Measurements from ENCODE around the gene INPP5K.

GRCh38 chr17:1471911-1472821, 44.2 kb downstream of the INPP5K start:
- TF ChIP-seq POLR2AphosphoS5 (IDR thresholded peaks at IDR 0.05; ENCODE audit: borderline replicate concordance, low read depth, low read length) (no peak), EZH2 (IDR thresholded peaks at IDR 0.05) (no peak)

Measured in SK-N-MC (cell line).